WTC11 (cell line): Measurements from ENCODE around the gene ASIC3.
A peak's percentile ranks its signal among the peaks of the same experiment; 100 is the strongest.

Source experiments
- ATF2 ChIP-seq: sonication (generic); formaldehyde crosslinking; IDR thresholded peaks from 2 replicates; pipeline ENCODE4 v1.8.1; 2022; ENCODE audit warnings: low read depth, missing genetic modification reagents, borderline replicate concordance
- CTCF ChIP-seq: fragments of 200-600 bp; IDR thresholded peaks from 2 replicates; pipeline ENCODE4 v1.8.0; 2022; ENCODE audit warnings: antibody characterized with exemption
- IRF1 ChIP-seq: sonication (generic); formaldehyde crosslinking; IDR thresholded peaks from 2 replicates; pipeline ENCODE4 v1.8.0; 2023; ENCODE audit warnings: missing genetic modification reagents
- JUN ChIP-seq: sonication (generic); formaldehyde crosslinking; IDR thresholded peaks from 2 replicates; pipeline ENCODE4 v1.8.0; 2023; ENCODE audit warnings: mild to moderate bottlenecking, missing genetic modification reagents
- RELA ChIP-seq: sonication (generic); formaldehyde crosslinking; IDR thresholded peaks from 2 replicates; pipeline ENCODE4 v1.8.1; 2022; ENCODE audit warnings: missing genetic modification reagents, mild to moderate bottlenecking, borderline replicate concordance
- TCF7 ChIP-seq: sonication (generic); formaldehyde crosslinking; IDR thresholded peaks from 2 replicates; pipeline ENCODE4 v1.8.0; 2022; ENCODE audit warnings: mild to moderate bottlenecking, low read depth, missing genetic modification reagents, moderate library complexity

- TF ChIP-seq CTCF, result peak; percentile 24; the same call in 1 of the 2 replicates
- TF ChIP-seq IRF1 (CRISPR knock-in tag), result no peak
- TF ChIP-seq JUN, result no peak
- no peak for TF ChIP-seq RELA (CRISPR knock-in tag)
- TF ChIP-seq ATF2 (CRISPR knock-in tag), result no peak
- TF ChIP-seq TCF7 (CRISPR knock-in tag), result no peak
Measured at GRCh38 chr7:151056666-151057505, 8.6 kb downstream of the ASIC3 start.
